HFF-Myc (cell line): Measurements from ENCODE around the gene TBCC.

Experiments
- DNase-seq: peaks from one replicate; pipeline ENCODE4 v3.0.0-alpha.2; 2011; ENCODE audit warnings: low read depth; ENCODE audit errors: extremely low read depth
- H3K4me3 ChIP-seq: replicated peaks from 2 replicates; pipeline ENCODE4 v1.5.1; 2011; ENCODE audit warnings: low read depth, mild to moderate bottlenecking, control low read depth, low read length
- TF ChIP-seq, protein P1 (sequence below): IDR thresholded peaks from 2 replicates; pipeline ENCODE4 v1.5.1; 2012; ENCODE audit warnings: mild to moderate bottlenecking, low read depth, low read length, control low read depth; ENCODE audit errors: missing control alignments

Gene TBCC

DNA sequence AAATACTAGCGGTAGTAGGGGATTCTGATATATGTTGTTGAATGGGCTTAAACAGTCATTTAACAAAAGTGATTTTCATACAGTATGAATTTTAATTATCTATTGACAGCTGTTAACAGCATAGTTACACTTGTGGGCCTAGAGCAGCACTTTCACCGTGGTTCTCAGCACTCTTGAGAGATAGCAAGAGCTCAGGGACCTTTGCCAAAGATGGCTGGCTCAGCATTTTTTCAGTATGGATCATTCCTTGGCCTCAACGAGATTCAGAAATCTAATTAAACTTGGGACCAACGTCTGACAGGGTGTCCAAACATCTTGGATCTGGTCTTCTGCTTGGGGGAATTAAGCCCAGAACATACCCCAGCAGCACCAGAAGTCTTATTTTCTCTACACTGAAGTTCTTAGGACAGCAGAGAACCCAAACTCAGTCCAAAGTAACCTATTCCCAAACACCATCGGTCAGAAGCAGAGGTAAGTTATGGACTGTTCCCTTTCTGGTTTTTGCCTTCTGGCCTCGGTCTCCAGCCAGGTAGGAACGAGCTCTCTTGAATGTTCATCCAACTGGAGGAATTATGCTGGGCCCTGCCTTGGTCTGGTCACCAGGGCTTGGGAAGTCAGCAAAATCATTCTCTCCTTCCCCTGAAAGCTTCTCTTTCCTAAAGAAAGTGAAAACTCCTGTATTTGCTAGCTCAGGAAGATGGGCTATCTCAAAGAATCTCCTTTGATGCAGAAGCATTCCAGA, 49.2 kb downstream of the TBCC start:
- DNase-seq, result no peak
- TF ChIP-seq, protein P1, sequence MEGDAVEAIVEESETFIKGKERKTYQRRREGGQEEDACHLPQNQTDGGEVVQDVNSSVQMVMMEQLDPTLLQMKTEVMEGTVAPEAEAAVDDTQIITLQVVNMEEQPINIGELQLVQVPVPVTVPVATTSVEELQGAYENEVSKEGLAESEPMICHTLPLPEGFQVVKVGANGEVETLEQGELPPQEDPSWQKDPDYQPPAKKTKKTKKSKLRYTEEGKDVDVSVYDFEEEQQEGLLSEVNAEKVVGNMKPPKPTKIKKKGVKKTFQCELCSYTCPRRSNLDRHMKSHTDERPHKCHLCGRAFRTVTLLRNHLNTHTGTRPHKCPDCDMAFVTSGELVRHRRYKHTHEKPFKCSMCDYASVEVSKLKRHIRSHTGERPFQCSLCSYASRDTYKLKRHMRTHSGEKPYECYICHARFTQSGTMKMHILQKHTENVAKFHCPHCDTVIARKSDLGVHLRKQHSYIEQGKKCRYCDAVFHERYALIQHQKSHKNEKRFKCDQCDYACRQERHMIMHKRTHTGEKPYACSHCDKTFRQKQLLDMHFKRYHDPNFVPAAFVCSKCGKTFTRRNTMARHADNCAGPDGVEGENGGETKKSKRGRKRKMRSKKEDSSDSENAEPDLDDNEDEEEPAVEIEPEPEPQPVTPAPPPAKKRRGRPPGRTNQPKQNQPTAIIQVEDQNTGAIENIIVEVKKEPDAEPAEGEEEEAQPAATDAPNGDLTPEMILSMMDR, result no peak
- no peak overlapping the region for H3K4me3 ChIP-seq

DNA sequence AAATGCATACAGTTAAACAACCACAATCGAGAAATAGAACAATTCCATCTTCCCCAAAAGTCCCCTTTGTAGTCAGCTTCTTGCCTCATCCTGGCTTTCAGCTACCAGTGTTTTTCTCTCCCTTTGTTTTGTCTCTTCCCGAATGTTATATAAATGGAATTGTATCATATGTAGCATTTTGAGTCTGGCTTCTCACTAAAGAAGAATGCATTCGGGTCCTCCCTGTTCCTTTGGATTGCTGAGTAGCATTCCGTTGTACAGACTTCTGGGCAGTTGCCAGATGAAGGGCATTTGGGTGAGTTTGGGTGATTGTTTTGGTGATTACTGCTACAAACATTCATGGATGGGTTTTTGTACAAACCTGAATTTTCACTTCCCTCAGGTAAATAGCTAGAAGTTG, 51.3 kb downstream of the TBCC start:
- DNase-seq, result no peak
- no peak overlapping the region for H3K4me3 ChIP-seq
- TF ChIP-seq, protein P1, result no peak
